Activated naive CD4-positive, alpha-beta T cell treated with anti-CD3 and anti-CD28 coated beads, Interleukin-2, amount 10 ng/mL, durations not matched to agents 7 days and 5 days (primary cell): Measurements from ENCODE around the gene RUNX2.

Experiments used
- CTCF ChIA-PET: fragments of 350-600 bp; sonication (Branson Sonifier 250); formaldehyde crosslinking; loops from one replicate; lab custom pipeline; 2021; ENCODE audit warnings: antibody characterized with exemption; lab: Charles Lee
- DNase-seq: peaks from one replicate; pipeline ENCODE4 v3.0.0-alpha.2; 2020
- H3K27ac Mint-ChIP-seq: one replicate; pipeline ENCODE4 v1.8.0; 2021; ENCODE audit warnings: mild to moderate bottlenecking, moderate library complexity, mixed read lengths
- H3K27me3 Mint-ChIP-seq: one replicate; pipeline ENCODE4 v1.8.0; 2021; ENCODE audit warnings: mild to moderate bottlenecking, mixed read lengths
- H3K36me3 Mint-ChIP-seq: one replicate; pipeline ENCODE4 v1.8.0; 2021; ENCODE audit warnings: mixed read lengths
- H3K4me1 Mint-ChIP-seq: one replicate; pipeline ENCODE4 v1.8.0; 2021; ENCODE audit warnings: mixed read lengths
- H3K4me3 Mint-ChIP-seq: one replicate; pipeline ENCODE4 v1.8.0; 2021; ENCODE audit warnings: mild to moderate bottlenecking, moderate library complexity, mixed read lengths
- H3K9me3 Mint-ChIP-seq: one replicate; pipeline ENCODE4 v1.8.0; 2021; ENCODE audit warnings: mixed read lengths

The RUNX2 gene

DNA sequence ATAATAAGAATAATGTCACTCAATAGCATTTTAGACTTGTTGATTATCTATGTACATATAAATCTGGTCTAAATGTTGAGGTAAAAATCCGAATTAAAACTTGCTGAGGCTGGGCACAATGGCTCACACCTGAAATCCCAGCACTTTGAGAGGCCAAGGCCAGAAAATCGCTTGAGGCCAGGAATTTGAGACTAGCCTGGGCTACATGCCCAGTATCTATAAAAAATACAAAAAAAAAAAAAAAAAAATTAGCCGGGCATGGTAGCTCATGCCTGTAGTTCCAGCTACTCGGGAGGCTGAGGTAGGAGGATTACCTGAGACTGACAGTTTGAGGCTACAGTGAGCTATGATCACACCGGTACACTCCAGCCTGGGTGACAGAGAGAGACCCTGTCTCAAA, 83.8 kb downstream of the RUNX2 start:
- CTCF ChIA-PET, result no interaction called here
- Mint-ChIP-seq H3K4me3 (no peak overlapping the region), H3K27me3 (peaks cover 8% of the 10 kb centered on the region), H3K27ac (no peak overlapping the region), H3K4me1 (no peaks in the 10 kb centered on the region), H3K9me3 (no peaks in the 10 kb centered on the region), H3K36me3 (no peaks in the 10 kb centered on the region)
- no peak for DNase-seq

GRCh38 chr6:45415315-45415714, 87.2 kb downstream of the RUNX2 start:
- peaks cover 13% of the 10 kb centered on the region for H3K4me1 Mint-ChIP-seq
- no peak overlapping the region for H3K27ac Mint-ChIP-seq
- no peaks in the 10 kb centered on the region for H3K36me3 Mint-ChIP-seq
- no peak overlapping the region for H3K4me3 Mint-ChIP-seq
- DNase-seq, result no peak
- peaks cover 21% of the 10 kb centered on the region for H3K27me3 Mint-ChIP-seq
- no peaks in the 10 kb centered on the region for H3K9me3 Mint-ChIP-seq
- CTCF ChIA-PET, result interaction anchor here (0.5 to 1.7 kb wide), 4 partner anchors 25 to 940 kb away, joined by 3 to 9 read pairs (median 4); no protein-coding TSS in a partner anchor

DNA sequence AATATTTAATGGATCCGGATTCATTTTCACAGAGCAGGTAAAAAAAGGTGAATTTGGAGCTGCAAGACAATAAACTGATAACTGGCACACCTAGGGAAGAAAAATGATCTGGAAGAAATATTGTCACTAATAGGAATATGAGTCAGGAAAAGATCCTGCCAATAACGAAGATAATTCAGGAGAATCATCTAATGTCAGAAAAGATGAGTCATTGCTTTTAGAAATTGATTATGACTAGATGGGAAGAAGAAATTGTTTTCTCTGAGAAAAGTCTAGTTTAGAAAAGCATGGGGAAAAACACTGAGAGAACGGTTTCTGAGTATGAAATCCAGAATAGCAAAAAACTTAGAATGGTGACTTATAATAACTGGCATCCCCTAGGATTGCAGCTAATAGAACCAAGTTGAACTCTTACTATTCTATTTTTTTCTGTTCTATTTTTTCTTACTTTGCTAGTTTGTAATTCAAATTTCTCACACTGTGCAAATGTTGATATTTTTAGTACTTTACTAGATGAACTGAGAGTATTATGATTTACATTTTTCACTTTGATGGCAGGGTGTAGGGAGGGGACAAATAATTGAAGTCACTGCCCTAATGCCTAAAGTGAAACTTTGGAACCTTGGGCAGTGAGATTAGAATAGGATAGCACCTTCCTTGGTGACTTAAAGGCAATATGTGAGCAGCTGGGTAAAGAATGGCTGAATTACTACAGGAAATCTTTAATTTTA, 87.8 kb downstream of the RUNX2 start:
- H3K27ac Mint-ChIP-seq, result no peak overlapping the region
- CTCF ChIA-PET, result interaction anchor here (0.5 to 1.7 kb wide), 4 partner anchors 26 to 941 kb away, joined by 3 to 9 read pairs (median 4); no protein-coding TSS in a partner anchor
- peaks cover 19% of the 10 kb centered on the region for H3K4me1 Mint-ChIP-seq
- H3K27me3 Mint-ChIP-seq, result peaks cover 27% of the 10 kb centered on the region
- no peak overlapping the region for H3K4me3 Mint-ChIP-seq
- DNase-seq, result no peak
- H3K9me3 Mint-ChIP-seq, result no peaks in the 10 kb centered on the region
- H3K36me3 Mint-ChIP-seq, result peaks cover 1% of the 10 kb centered on the region

DNA sequence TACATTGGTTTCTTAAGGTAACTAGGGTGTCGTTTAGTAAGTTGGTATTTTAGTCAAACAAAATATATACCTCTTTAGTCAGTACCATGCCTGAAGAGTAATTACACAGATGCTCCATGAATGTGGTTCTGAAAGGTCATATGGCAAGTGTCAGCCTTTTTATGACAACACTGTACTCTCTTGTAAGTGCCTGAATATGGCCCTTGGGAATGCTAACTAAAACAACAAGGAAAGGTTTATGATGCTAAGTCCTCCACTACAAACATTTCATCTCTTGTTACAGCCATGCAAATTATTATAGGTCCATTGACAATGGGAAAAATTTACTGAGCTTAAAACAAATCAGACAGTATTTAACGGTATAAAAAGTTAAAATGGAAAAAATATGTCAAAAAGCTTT, 88.6 kb downstream of the RUNX2 start:
- DNase-seq, result no peak
- no peak overlapping the region for H3K27ac Mint-ChIP-seq
- H3K27me3 Mint-ChIP-seq, result peaks cover 35% of the 10 kb centered on the region
- H3K36me3 Mint-ChIP-seq, result peaks cover 1% of the 10 kb centered on the region
- H3K4me1 Mint-ChIP-seq, result peaks cover 24% of the 10 kb centered on the region
- H3K4me3 Mint-ChIP-seq, result no peak overlapping the region
- no peaks in the 10 kb centered on the region for H3K9me3 Mint-ChIP-seq
- CTCF ChIA-PET, result interaction anchor here (1.3 to 4.8 kb wide), 4 partner anchors 8 to 941 kb away, joined by 3 to 43 read pairs (median 6); no protein-coding TSS in a partner anchor

DNA sequence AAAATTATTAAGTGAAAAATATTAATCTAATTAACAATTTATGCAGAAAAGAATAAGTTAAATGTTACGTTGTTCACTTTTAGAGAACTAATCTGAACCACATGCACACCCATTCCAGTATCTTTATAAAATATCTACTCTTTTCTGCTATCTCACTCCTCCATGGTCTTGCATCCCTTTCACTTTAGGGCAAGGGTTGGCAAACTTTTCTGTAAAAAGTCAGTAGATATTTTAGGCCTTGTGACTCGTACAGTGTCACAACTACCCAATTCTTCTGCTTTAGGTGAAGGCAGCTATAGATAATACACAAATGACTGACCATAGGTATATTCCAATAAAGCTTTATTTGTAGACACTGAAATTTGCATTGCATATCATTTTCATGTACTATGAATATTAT, 89.3 kb downstream of the RUNX2 start:
- Mint-ChIP-seq H3K27ac (no peak overlapping the region), H3K36me3 (peaks cover 1% of the 10 kb centered on the region), H3K4me3 (no peak overlapping the region), H3K27me3 (peaks cover 42% of the 10 kb centered on the region), H3K9me3 (no peaks in the 10 kb centered on the region), H3K4me1 (peaks cover 29% of the 10 kb centered on the region)
- CTCF ChIA-PET, result interaction anchor here (1.3 to 4.8 kb wide), 4 partner anchors 9 to 941 kb away, joined by 3 to 43 read pairs (median 6); no protein-coding TSS in a partner anchor
- DNase-seq, result no peak

GRCh38 chr6:45419571-45420082, 91.5 kb downstream of the RUNX2 start:
- Mint-ChIP-seq H3K36me3 (peaks cover 1% of the 10 kb centered on the region), H3K27ac (peak overlapping the region; percentile 52), H3K4me3 (peak overlapping the region; percentile 91), H3K9me3 (no peaks in the 10 kb centered on the region), H3K4me1 (peaks cover 35% of the 10 kb centered on the region), H3K27me3 (peaks cover 64% of the 10 kb centered on the region)
- DNase-seq, result peak; percentile 69
- CTCF ChIA-PET, result interaction anchor here (0.8 to 4.8 kb wide), 11 partner anchors 29 to 944 kb away, joined by 3 to 43 read pairs (median 5); partner anchors contain the start of gene SUPT3H

GRCh38 chr6:45420083-45420908, 92.2 kb downstream of the RUNX2 start:
- Mint-ChIP-seq H3K9me3 (no peaks in the 10 kb centered on the region), H3K4me1 (peaks cover 35% of the 10 kb centered on the region), H3K4me3 (peak overlapping the region; percentile 91), H3K27ac (peak overlapping the region; percentile 69), H3K27me3 (peaks cover 65% of the 10 kb centered on the region), H3K36me3 (peaks cover 1% of the 10 kb centered on the region)
- CTCF ChIA-PET, result interaction anchor here (0.6 to 4.8 kb wide), 12 partner anchors 29 to 945 kb away, joined by 3 to 43 read pairs (median 5); partner anchors contain the start of gene SUPT3H
- peak; percentile 54 for DNase-seq

DNA sequence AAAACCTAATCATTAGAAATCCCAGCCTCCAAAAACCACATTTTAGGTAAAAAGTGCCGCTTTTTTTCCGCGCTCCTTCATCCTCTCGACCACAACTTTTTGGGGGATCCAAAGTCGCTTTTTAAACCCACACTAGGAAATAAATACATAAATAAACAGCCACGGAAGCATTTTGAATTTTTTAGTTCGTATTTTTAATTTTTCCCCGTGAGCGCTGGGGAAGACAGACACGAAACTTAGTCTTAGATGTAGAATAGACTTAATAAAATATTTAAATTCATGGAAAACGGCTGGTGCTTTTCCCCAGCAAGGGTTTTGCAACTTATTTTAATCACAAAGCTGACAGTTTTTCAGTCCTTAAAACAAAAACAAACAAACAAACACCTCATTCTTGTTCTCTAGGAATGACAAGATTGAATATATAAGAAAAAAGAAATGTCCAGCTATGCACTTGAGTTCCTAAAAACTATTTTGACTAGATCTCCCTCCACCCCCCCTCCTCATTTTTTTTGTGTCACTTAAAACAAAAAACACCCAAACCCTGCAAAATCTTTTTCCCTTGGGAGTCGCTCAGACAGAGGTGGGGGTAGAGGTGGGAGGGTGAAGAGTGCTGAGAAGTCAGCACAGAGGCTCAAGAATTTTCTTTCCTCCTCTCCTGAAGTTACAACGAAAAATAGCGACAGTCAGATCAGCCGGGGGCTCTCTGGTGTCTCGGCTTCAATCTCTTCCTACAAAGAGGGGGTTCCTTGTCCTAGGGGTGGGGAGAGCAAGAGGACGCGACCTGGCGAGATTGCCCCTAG, 93.0 kb downstream of the RUNX2 start:
- CTCF ChIA-PET, result interaction anchor here (0.6 to 4.8 kb wide), 8 partner anchors 43 to 800 kb away, joined by 3 to 43 read pairs (median 8); partner anchors contain the start of gene SUPT3H
- Mint-ChIP-seq H3K27ac (peak overlapping the region; percentile 83), H3K36me3 (peaks cover 1% of the 10 kb centered on the region), H3K27me3 (peaks cover 61% of the 10 kb centered on the region), H3K4me1 (peaks cover 35% of the 10 kb centered on the region), H3K4me3 (peak overlapping the region; percentile 91), H3K9me3 (no peaks in the 10 kb centered on the region)
- DNase-seq, result no peak

- CTCF ChIA-PET, result interaction anchor here (1.0 to 3.9 kb wide), 4 partner anchors 44 to 501 kb away, joined by 3 to 20 read pairs (median 8); partner anchors contain the start of gene SUPT3H
- Mint-ChIP-seq H3K27me3 (peaks cover 61% of the 10 kb centered on the region), H3K4me1 (peaks cover 35% of the 10 kb centered on the region), H3K27ac (peak overlapping the region; percentile 87), H3K36me3 (peaks cover 1% of the 10 kb centered on the region), H3K9me3 (no peaks in the 10 kb centered on the region), H3K4me3 (peak overlapping the region; percentile 91)
- peak; percentile 57 for DNase-seq
Measured at GRCh38 chr6:45421709-45422502, 93.8 kb downstream of the RUNX2 start.

DNA sequence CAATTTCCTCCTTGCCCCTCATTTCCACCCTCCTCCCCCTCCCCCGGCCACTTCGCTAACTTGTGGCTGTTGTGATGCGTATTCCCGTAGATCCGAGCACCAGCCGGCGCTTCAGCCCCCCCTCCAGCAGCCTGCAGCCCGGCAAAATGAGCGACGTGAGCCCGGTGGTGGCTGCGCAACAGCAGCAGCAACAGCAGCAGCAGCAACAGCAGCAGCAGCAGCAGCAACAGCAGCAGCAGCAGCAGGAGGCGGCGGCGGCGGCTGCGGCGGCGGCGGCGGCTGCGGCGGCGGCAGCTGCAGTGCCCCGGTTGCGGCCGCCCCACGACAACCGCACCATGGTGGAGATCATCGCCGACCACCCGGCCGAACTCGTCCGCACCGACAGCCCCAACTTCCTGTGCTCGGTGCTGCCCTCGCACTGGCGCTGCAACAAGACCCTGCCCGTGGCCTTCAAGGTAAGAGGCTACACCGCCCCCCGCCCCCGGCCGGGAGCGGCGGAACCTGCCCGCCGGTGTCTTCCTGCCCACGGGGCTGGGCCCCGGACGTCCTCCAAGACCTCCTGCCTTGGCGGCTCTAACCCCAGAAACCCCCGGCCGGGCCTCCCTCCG, 94.5 kb downstream of the RUNX2 start:
- peak overlapping the region; percentile 87 for H3K27ac Mint-ChIP-seq
- CTCF ChIA-PET, result interaction anchor here (1.1 to 3.9 kb wide), 2 partner anchors 292 to 500 kb away, joined by 10 to 20 read pairs; no protein-coding TSS in a partner anchor
- peaks cover 61% of the 10 kb centered on the region for H3K27me3 Mint-ChIP-seq
- H3K36me3 Mint-ChIP-seq, result peaks cover 1% of the 10 kb centered on the region
- peak; percentile 66 for DNase-seq
- no peaks in the 10 kb centered on the region for H3K9me3 Mint-ChIP-seq
- H3K4me3 Mint-ChIP-seq, result peak overlapping the region; percentile 84
- peaks cover 35% of the 10 kb centered on the region for H3K4me1 Mint-ChIP-seq

DNA sequence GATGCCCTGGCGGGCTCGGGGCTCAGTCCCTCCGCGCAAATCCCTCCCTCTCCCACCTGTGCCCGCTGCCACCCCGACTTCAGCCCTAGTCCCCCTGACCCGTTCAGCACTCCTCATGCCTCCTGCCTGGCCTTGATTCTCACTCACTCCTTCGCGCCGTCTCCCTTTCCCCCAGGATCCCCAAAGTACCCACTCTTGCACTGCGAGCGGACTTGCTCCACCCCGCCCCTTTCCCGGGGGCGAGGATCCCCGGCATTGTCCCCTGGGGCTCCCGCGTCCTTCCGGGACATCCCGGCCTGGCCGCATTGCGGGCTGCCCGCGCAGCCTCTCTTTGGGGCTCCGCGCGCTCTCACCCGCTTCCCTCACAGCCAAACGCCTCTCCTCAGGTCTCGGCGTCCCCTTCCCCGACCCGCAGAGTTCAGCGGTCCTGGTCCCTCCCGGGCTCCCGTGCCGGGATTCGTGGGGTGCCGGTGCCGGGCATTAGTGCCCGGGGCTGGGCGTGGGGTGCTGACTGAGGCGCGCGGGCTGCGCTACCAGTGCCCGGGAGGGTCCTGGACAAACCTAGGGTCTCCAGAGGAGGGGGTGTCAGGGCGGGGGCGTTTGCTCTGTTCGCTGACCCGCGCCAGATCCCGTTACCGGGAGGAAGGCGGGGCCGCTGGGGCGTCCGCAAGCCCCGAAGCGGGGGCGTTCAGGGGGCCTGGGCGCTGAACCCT, 95.1 kb downstream of the RUNX2 start:
- DNase-seq, result peak; percentile 38
- CTCF ChIA-PET, result interaction anchor here (3.9 kb wide), 1 partner anchor 291 kb away, joined by 20 read pairs; no protein-coding TSS in a partner anchor
- H3K9me3 Mint-ChIP-seq, result no peaks in the 10 kb centered on the region
- peaks cover 61% of the 10 kb centered on the region for H3K27me3 Mint-ChIP-seq
- peaks cover 37% of the 10 kb centered on the region for H3K4me1 Mint-ChIP-seq
- H3K27ac Mint-ChIP-seq, result peak overlapping the region; percentile 75
- H3K4me3 Mint-ChIP-seq, result peak overlapping the region; percentile 84
- peaks cover 1% of the 10 kb centered on the region for H3K36me3 Mint-ChIP-seq
